ENCODE data around the gene SEMA3A.
"Not testable (repeated sequence)": the region's sequence is repeated elsewhere in the genome, so short reads cannot be mapped to it uniquely, and the experiment has no call there.

SEMA3A gene

DNA sequence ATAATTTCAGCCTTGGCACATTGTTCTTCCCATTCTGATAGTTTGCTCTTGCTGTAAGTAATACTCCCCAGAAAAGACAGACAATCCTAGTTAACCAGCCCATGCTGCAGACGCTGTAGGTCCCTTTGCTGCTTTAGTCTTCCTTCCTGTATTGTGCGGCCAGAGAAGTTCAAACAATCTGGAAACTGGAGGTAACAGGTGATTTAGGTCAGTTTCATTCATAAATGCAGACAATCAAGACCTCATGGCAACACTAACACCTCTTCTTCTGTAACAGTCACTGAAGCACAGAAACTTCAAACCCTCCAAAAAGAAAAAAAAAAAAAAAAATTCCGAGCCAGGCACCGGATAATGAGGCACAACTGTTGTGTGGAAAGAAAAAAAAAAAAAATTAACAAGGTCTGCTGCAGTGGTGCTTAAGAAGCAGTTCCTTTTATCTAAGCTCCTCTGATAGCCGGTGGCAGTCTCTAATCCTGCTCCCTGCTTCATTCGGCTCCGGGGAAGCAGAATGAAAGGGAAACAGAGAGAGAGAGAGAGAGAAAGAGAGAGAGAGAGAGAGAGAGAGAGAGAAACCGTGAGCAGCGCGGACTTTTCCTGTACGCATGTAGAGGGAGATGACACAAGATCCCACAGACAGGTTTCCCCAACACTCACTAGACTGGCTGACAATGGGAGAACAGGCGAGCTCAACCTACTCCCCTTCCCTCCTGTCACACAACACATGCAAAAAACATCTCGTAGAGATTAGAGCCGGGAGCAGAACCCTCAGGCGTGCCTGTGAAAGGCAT, at the start of gene SEMA3A:
TSS of gene SEMA3A (minus strand) at position 306 of the 788 bp plus-strand sequence. CDS start at position 103, 203 bp downstream.
- peak; percentile 45 for DNase-seq

GRCh38 chr7:84243037-84243436, 48.4 kb upstream of the SEMA3A start:
- DNase-seq: not testable (repeated sequence)

- DNase-seq: no peak
Observed at GRCh38 chr7:84238596-84238995, 44.0 kb upstream of the SEMA3A start.

- DNase-seq: no peak
Observed at GRCh38 chr7:84237533-84238173, 43.1 kb upstream of the SEMA3A start.

DNA sequence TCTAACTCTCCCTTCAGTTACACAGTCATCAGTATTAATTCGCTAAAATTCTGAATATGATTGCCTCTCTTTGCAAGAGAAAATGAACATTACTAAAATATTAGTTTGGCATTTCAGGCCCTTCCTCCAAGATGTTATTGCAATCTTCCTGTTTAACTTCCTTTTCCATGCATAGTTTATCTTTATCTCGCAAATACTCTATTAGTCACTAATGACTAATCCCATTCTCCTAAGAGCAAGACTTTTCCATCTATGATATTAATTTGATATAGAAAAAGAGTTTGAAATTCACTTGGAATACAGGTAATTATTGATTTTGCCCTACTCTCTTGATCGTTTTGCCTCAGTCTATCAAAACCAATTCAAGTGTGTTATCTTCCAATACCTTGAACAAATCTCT, 41.8 kb upstream of the SEMA3A start:
- no peak for DNase-seq

DNA sequence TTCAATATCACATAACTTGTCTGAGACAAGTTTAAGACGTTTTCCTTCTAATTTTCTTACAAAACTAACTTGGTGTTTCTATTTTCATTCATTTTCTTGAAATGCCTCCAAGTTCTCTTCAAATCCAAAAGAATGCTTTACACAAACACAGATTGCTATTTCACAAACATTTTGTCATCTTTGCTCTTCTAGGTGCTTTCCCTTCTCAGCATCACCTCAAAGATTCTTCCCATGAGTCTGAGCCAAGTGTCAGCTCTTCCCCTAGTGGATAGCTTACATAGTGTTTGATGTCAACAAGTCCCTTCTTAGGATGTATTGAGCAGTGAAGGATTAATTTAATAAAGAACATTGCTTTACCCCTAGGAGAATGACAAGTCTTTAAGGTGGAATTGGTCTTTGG, 38.1 kb upstream of the SEMA3A start:
- no peak for DNase-seq

DNA sequence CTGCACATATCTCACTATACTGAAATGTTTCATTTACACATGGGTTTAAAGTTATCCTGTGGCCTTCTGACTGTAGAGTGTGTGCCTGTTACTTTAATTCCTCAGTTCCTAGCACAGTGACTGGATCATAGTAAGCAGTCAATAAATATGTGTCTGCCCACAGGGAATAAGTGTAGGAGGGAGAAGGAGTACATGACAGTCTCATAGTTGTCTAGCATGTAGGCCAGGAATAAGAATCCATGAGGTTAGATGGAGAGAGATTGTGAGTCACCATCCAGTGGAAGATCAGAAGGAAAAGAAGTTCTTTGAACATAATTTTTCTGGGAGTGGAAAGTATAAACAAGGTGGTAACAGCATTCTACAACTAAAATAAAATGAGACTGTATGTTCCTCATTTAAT, 36.6 kb upstream of the SEMA3A start:
- DNase-seq: no peak

- DNase-seq: no peak
Observed at GRCh38 chr7:84230491-84230890, 35.9 kb upstream of the SEMA3A start.

GRCh38 chr7:84228526-84228925, 33.9 kb upstream of the SEMA3A start:
- no peak for DNase-seq

GRCh38 chr7:84226759-84227158, 32.2 kb upstream of the SEMA3A start:
- peak; percentile 68 for DNase-seq

GRCh38 chr7:84224505-84224904, 29.9 kb upstream of the SEMA3A start:
- no peak for DNase-seq

DNA sequence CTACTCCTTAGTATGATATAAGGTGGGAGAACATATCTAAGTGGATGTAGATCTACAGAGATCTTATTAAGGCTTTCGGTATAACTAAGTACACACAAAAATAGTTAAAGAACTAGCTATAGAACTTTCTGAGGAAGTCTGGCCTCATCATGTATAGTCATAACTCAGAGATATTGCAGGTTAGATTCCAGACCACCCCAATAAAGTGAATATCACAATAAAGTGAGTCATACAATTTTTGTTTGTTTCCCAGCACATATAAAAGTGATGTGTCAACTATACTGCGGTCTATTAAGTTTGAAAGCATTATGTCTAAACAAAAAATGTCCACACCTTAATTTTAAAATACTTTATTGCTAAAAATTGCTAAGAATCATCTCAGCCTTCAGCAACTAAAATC, 24.7 kb upstream of the SEMA3A start:
- DNase-seq: no peak

GRCh38 chr7:84218681-84219080, 24.1 kb upstream of the SEMA3A start:
- DNase-seq: no peak

DNA sequence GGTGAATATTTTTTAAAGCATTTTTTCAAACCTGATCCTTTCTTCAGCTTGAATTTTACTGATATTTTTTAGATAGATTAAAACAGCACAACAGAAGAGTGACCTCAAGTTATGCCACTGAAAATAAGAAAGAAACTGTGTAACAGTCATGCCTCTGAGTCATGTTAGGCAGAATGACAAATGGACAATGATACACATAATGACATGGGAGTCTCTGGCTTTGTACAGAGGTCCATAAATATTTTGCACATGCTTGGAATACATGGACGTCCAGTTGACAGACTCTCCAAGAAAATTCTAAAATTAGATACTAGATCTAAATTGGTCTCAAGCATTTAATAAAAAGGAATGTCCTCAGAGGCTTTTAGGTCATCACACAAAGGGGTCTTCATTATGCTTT, 21.9 kb upstream of the SEMA3A start:
- DNase-seq: no peak

DNA sequence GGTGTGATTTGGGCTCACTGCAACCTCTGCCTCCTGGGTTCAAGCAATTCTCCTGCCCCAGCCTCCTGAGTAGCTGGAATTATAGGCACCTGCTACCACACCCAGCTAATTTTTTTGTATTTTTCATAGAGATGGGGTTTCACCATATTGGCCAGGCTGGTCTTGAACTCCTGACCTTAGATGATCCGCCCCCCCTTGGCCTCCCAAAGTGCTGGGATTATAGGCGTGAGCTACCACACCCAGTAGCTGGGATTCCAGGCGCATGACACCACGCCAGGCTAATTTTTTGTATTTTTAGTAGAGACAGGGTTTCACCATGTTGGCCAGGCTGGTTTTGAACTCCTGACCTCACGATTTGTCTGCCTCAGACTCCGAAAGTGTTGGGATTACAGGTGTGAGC, 20.2 kb upstream of the SEMA3A start:
- not testable (repeated sequence) for DNase-seq

- DNase-seq: no peak
Observed at GRCh38 chr7:84210301-84210700, 15.7 kb upstream of the SEMA3A start.

GRCh38 chr7:84209006-84209405, 14.4 kb upstream of the SEMA3A start:
- DNase-seq: no peak

DNA sequence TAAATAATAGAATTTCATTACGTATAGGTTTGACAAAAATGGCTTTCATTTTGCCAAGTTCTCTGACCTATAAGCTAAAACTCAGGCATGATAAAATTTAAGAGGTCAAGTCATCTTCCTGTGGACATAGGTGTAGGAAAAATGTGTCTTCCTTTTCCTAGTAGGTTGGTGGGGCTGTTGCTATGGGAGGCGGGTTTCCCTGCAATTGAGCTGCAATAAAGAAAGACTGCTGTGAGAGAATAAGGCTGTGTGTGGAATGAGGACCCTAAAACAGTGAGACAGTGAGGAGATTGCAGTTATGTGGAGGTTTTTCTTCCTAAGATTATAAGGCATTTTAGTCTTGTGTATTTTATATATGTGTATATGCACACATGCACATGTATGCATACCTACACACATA, 13.0 kb upstream of the SEMA3A start:
- DNase-seq: no peak

- DNase-seq: peak; percentile 29
Observed at GRCh38 chr7:84207025-84207424, 12.4 kb upstream of the SEMA3A start.

- no peak for DNase-seq
Observed at GRCh38 chr7:84204655-84205054, 10.1 kb upstream of the SEMA3A start.

GRCh38 chr7:84202855-84203254, 8.3 kb upstream of the SEMA3A start:
- no peak for DNase-seq

DNA sequence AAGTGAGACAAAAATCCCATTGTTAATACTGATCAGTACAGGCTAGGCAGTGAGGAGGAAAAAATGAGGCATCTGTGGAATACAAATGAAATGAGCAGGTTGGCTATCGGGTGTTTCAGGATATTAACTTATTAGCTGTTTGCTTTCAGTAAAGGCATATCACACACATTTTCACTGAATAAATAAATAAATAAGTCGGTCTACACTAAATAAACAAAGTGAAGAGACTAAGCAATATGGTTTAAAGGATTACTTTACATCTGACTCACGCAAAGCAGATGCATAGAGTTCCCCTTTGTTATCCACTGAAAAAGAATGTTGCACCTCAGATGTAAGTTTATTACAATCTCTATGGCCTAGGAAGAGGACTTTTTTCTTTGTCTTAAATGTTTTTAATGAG, 6.3 kb upstream of the SEMA3A start:
- DNase-seq: no peak

DNA sequence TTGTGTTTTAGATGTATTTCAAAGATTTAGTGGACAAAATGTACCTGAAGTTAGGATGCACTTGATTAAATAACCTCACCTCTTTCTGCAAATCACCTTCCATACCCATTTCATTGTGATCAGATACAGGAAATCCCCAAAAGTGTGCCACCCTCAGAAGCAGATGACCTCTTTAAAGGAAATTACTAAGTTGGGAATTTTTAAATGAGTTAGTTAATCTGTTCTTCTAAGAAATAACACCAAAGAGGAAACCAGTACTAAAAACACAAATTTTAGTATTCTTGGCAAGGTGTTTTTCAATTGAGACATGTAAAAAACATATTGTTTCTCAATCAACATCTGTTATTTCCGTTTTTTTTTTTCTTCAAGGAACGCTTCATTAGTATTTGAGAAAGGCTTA, 4.6 kb upstream of the SEMA3A start:
- no peak for DNase-seq

GRCh38 chr7:84196084-84196503, 1.5 kb upstream of the SEMA3A start:
- DNase-seq: no peak

Data from COR-L47 (cell line).